Embryonic facial prominence (tissue), 1 donor: ENCODE data around the gene ADAM22.

Experiments used
- DNase-seq: peaks from one replicate; pipeline ENCODE4 v3.0.0-alpha.2; 2016; ENCODE audit errors: extremely low spot score

Gene ADAM22

GRCh38 chr7:87948371-87948770 lies 14.3 kb downstream of the ADAM22 start:
- DNase-seq: no peak

GRCh38 chr7:87959336-87959735 lies 25.3 kb downstream of the ADAM22 start:
- no peak for DNase-seq

DNA sequence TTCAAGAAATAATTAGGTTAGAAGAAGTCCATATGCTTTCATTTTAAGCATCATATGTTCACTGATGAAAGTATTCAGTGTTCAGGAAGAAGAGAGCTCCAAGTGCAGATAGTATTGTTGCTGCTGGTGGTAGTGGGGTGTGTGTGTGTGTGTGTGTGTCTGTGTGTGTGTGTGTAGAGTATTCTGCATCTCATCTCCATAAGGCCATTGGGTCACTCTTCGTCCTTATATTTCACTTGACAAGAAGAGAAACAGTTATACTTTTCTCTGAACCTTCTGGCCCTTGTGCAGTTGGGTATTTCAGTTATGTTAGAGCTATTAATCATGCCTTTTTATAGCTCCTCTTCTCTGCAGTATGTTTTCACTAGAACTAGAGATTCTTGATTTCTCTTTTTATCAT lies 26.2 kb downstream of the ADAM22 start:
- no peak for DNase-seq

GRCh38 chr7:87961754-87962153 lies 27.7 kb downstream of the ADAM22 start:
- no peak for DNase-seq

DNA sequence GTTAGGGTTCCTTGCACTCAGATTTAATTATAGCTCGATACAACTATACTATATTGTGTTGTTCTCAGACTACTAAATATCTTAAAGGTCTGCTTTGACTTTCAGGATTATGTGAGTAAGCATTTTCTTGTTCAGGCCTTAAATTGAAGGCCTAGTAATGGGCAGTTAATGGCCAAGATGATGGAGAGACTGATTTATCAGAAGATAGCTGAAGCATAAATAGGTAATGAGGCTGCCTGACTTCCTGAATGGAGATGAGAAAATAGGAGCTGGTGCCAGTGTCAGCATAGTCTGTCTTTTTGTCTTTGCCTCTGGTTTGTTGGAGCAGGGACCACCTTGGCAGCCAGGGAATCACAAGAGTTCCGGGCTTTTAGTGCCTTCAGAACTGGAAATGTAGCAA lies 32.2 kb downstream of the ADAM22 start:
- DNase-seq: no peak

DNA sequence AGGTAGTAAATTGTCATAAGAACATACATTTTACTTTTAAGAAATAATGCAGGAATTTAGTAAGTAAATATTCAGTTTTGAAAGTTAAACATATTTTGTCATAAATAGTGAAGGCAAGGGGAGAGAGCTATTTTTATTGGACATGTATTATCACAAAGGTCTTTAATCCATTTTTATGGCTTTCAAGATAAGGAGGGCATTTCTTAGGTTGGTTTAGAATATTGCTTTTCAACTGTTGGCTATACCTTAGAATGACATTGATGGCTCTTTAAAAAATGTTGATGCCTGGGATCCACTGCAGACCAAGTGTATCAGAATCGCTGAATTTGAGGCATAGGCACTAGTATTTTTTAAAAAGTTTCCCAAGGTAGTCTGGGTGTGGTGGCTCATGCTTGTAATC lies 34.0 kb downstream of the ADAM22 start:
- no peak for DNase-seq

- DNase-seq: no peak
These were observed 48.1 kb downstream of the ADAM22 start for GRCh38 chr7:87982116-87982515.

DNA sequence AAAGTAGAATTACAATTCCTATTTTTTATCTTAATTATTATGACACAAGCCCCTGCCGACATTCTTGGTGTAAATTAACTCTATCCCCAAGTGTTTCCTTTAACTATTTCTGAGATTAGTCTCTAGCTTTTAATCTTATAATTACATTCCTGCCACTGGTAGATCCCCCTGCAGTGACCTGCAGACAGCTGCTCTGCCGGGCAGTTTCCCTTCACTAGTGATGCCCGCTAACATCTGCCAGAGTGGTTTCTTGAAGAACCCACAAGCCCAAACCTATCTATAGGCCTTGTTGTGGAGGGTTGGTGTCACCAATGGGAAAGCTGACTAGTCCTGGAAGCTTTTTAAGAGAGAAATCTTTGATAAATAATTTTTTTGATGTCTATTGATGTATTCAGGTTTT lies 50.0 kb downstream of the ADAM22 start:
- DNase-seq: no peak

GRCh38 chr7:87993269-87993668 lies 59.2 kb downstream of the ADAM22 start:
- no peak for DNase-seq

DNA sequence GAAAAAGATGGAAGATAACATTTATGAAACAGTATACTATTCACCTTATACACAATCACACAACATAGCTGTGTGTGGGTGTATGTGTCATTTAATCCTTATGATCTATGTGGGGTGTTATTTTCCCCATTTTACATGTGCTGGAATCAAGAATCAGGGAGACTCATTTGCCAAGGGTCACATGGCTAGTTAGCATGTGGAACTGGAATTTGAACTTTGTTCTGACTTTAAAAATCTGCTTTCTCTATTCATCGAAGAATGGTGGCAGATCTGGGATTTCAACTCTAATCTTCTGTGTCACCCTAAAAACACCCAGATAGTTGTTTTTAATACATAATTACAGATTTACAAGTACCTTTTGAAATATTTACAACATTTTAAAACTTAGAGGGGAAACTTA lies 65.2 kb downstream of the ADAM22 start:
- no peak for DNase-seq

DNA sequence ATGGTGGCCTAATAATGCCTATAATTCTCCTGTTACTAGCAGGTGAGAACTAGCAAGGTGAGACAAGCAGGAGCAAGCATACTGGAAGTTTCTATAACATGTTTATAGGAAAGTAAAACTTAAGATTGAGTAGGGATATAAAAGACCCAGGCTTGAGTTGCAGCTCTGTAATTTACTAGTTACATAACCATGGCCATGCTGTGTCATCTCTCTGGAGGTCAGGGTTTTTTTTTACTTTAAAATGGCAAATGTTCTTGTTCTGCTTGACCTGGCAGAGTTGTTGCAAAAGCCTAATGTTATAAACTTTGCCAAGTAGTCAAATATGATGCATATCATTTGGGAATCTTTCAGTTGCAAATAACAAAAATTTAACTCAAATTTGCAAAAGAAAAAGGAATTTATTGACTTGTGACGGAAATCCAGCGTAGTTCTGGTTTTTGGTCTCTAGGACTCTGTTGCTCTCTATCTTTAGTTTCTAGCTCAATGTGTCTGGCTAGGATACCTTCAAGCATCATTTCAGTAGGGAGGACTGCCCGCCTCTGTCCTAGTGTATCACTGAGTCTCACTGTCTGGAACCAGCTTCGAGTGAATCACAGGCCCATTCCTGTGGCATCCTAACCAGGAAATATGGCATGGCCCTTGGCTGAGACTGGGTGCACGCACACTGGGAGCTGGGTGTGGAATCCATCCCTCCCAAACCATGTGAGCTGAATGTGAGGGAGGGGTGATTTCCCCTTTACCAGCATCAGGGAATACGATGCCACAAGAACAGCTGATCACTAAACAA lies 67.9 kb downstream of the ADAM22 start:
- no peak for DNase-seq

DNA sequence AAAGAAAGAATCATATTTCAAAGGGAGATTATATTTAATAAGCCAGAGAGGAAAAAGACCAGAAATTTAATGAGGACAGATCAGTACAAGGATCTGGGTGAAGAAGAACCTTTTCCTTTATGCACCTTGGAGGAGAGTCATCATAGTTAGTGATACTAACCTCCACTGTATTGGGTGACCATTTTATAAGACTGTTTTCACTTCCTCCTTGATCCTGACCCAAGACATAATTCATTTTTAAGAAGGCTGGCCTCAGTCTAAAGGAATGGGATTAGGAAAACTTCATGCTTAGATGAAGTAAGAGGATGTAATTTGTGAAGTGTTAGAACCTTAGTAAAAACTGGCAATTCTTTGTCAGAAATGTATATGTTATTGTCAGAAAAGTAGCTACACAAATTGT lies 68.6 kb downstream of the ADAM22 start:
- DNase-seq: no peak

DNA sequence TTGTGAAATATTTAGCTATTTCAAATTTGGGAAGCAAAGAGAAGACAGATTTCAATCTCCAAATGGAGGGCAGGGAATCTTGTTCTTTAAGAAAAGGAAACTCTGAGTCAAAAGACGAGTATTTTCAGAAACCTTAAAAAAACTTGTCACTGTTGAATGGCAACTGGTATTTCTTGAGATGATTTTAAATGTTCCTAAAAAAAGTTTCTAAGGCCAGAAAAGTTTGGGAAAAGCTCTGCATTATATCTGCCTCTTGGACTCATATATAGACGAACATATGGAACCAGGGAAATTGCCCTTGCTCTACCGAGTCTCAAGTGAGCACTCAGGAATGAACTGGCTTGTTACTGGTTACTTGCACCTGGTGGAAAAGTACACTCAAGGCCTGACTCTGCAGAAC lies 69.5 kb downstream of the ADAM22 start:
- DNase-seq: no peak

DNA sequence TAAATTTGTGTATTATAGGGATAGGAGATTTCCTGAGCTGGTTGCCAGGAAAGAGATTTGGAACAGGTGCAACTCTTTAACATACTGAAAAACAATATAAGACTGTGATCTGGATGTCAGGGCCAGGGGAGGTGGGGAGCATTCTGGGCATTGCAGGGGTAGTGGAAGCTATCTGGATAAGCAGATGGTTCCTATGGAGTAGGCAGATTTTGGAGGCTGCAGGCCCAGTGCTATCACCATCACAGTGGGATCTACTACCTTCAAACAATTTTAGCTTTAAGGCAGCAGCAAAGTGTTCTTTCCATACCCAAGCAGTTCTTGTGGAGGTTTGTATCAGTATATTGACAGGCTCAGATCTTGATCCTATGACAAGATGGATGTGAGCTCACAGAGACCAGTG lies 71.1 kb downstream of the ADAM22 start:
- no peak for DNase-seq

DNA sequence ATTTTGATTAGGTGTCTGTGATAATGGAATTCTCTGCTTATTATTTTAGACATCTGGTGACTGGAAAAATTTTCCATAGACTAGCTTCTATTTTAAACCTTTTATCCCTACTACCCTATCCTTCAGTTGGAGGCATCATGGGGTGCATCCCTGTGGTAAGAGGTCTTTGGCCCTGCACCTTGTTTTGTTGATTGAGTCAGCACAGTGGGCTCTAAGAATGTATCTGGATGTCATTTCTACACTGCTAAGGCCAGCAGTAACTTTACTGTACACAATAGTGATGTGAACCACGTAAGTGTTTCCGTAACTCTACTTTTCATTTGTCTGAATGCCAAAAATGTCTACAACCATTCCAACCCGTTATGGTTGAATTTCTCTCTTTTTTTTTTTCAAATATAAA lies 75.6 kb downstream of the ADAM22 start:
- DNase-seq: peak; percentile 56

DNA sequence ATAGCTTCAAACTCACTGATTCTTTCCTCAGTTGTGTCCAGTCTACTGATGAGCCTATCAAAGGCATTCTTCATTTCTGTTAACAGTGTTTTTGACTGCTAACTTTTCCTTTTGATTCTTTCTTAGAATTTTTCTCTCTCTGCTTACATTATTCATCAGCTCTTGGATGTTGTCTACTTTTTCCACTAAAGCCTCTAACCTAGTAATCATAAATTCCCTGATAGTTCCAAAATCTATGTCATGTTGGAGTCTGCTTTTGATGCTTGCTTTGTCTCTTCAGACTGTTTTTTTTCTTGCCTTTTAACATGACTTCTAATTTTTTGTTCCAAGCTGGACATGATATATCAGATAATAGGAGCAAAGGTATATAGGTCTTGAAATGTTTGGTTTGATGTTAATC lies 78.0 kb downstream of the ADAM22 start:
- no peak for DNase-seq

DNA sequence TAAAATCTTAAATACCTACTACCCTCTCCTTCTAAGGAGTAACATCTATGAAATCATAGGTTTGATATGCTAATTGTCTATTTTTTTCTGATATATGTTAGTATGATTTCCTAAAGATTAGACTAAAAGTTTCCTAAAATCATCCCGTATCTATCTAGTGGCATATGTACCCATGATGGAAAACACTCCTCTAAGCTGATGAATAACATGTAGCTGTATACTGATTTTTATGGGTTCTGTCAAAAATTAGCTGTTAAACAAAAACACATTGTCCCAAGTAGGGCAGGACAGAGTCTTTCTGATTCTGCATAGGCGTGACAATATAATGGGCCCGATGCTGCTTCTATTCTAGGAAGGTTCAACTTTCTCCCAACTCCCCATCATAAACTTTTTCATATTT lies 79.9 kb downstream of the ADAM22 start:
- no peak for DNase-seq

GRCh38 chr7:88014581-88014980 lies 80.5 kb downstream of the ADAM22 start:
- no peak for DNase-seq

- DNase-seq: peak; percentile 75
These were observed 81.3 kb downstream of the ADAM22 start for GRCh38 chr7:88015309-88015708.

DNA sequence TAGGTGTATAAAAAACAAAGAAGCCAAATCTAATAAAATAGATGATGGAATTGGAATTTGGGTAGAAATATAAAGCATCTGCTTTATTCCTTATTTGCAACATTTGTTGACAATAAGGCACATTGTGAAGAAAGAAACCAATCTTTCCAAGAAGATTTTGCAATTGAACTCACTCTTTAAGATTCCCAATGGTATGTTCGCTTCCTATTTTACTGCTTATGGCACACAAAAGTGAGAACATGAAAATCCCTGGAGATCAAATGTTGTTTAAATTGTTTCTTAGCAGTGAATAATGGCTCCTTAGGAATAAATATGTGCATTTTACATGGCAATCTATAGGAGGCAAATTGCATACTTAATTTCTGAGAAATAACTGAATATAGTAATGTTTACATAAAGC lies 84.5 kb downstream of the ADAM22 start:
- no peak for DNase-seq

DNA sequence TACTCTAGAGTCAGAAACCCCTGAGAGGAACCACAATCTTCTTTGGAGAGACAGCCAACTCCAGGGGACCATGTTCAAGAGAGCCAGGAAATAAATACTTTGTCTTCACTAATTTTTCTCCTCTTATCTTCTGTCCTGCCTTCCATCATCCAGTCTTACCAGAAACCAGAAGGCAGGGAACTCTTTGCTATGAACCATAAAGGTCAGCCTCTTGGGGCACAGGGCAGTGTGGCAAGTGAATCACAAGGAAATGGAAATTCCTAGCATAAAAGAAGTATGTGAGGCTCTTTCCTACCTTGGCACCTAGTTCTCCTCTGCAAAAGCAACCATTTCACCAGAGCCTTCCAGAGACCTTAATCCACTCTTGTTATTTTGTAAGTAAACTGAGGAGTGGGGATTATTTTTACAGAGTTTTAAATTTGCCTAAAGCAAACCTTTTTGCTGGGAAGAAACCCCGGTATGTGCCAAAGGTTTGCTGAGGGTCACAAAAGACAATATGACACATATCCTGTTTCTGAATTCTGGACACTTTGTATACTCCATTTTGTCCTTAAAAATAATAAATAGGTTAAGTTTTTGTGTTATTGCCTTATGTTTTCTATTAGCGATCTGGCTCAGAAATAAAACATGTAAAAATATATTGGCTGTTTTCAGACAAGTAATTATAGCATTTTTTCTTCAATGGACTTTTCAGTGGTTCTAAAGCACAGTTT lies 87.1 kb downstream of the ADAM22 start:
- no peak for DNase-seq

- no peak for DNase-seq
These were observed 93.7 kb downstream of the ADAM22 start for GRCh38 chr7:88027724-88028123.

DNA sequence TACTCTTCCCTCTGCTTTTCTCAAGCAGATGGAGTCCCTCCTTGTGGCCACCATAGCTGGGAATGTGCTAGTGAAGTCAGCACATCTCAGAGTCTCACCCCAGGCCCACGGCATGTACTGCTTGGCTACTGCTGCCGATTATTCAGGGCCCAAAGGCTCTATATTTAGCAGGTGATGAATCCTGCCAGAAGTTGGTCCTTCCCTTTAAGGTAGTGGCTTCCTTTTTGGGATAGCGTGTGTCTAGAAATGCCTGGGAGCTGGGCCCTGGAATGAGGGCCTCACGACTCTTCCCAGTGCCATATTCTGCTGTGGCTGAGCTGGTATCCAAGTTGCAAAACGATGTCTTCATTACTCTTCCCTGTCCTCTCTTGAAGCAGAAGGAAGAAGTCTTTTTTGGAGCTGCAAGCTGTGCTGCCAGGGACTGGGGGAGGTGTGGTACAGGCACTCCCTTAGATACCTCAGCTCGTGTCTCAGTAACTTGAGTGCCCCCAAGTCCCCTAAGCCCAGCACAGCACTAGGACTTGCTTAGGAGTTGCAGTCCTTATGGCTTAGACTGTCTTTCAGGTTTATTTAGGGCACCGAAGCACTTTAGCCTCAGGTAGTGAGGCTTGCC lies 100.1 kb downstream of the ADAM22 start:
- no peak for DNase-seq
